ENCODE results near the gene IKZF1. TPM values are rescaled to one million over a fixed set of nuclear protein-coding genes. Genes with fewer than 3 reads are reported as not detected.

Gene IKZF1
- total and polyA plus RNA-seq, 9 of the 15 experiments (the other 6 are each of a cell fraction or from before 2014, with no cell fraction given): 12.6 to 85.3 (median 44.7) TPM

DNA sequence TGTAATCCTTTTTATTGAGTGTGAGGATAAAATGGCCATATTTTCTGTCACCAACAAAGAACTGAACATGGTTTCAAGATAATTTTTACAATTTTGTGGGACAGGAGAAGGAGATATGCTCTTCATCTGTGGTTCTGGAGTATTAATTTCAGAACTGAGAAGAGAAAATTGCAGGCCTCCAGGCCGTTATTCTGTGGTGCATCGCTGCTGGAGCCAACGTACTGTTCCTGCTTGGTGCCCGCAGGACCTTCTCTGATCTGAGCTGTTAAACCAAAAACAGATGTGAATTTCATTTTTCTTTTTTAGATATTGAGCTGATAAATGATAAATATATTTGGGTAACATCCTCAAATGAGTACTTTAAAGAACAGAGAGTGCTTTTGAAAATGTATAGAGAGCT is 63.9 kb downstream of the IKZF1 start:
- H3K27me3 ChIP-seq (ENCODE audit: control insufficient read depth in 2 of 2, insufficient read depth in 2 of 2, low read length in 2 of 2): no peaks in the 10 kb centered on the region

More for the DNA sequence above, 63.9 kb downstream of the IKZF1 start:
- no peak overlapping the region for H3K9ac ChIP-seq (ENCODE audit: insufficient read depth in 1 of 2, low read depth in 2 of 2, low read length in 2 of 2)
- no peak overlapping the region for H3K27ac ChIP-seq (ENCODE audit: extremely low read depth, low read depth, low read length)
- H3K4me2 ChIP-seq (ENCODE audit: insufficient read depth, low read length): no peak overlapping the region
- in situ Hi-C loops (cut with MboI): no loop called here
- peaks cover 90% of the 10 kb centered on the region for H3K36me3 ChIP-seq (ENCODE audit: control insufficient read depth, insufficient read depth, low read length)
- POLR2A ChIA-PET: interaction anchor here (0.7 to 1.2 kb wide), 2 partner anchors 12 to 387 kb away, joined by 4 to 5 read pairs; no protein-coding TSS in a partner anchor
- peaks cover 3% of the 10 kb centered on the region for H3K9me3 ChIP-seq (replicated peaks; ENCODE audit: control insufficient read depth, insufficient read depth, low read depth, low read length)
- TF ChIP-seq, protein P1, sequence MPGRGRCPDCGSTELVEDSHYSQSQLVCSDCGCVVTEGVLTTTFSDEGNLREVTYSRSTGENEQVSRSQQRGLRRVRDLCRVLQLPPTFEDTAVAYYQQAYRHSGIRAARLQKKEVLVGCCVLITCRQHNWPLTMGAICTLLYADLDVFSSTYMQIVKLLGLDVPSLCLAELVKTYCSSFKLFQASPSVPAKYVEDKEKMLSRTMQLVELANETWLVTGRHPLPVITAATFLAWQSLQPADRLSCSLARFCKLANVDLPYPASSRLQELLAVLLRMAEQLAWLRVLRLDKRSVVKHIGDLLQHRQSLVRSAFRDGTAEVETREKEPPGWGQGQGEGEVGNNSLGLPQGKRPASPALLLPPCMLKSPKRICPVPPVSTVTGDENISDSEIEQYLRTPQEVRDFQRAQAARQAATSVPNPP (IDR thresholded peaks at IDR 0.05; ENCODE audit: borderline replicate concordance, insufficient read depth, insufficient read length): no peak
- no peak for TF ChIP-seq RNF2 (IDR thresholded peaks at IDR 0.05)
- TF ChIP-seq ZNF324 (CRISPR knock-in tag; IDR thresholded peaks at IDR 0.05): no peak
- no peak for TF ChIP-seq HDGF (IDR thresholded peaks at IDR 0.05)
- no peak for TF ChIP-seq ARID2 (IDR thresholded peaks at IDR 0.05)
- TF ChIP-seq RBM14 (IDR thresholded peaks at IDR 0.05; ENCODE audit: borderline replicate concordance, insufficient read depth, low read depth, low read length): no peak
- FAIRE-seq (no peak), ATAC-seq (no peak), DNase-seq (ENCODE audit: extremely low read depth in 1 of 4, low spot score in 3 of 4) (no peak)
- BruUV-seq (replicated peaks): no TSS peak
- H3K4me1 ChIP-seq (replicated peaks in 1 of 2; ENCODE audit: control insufficient read depth in 2 of 2, insufficient read depth in 2 of 2, low read length in 2 of 2): peaks cover 0 to 2% of the 10 kb centered on the region in 2 experiments; a peak in 1 of 5 replicates
- whole genome bisulfite sequencing (ENCODE audit: insufficient coverage, low coverage, missing lambda C conversion rate): 95% methylated on average over 4 of the region's 4 CpGs
- intact Hi-C loops (cut with micrococcal nuclease): loop anchor here (5.0 kb wide), 3 partner anchors 49 to 226 kb away; no protein-coding TSS in a partner anchor
- H4K20me1 ChIP-seq (replicated peaks; ENCODE audit: control insufficient read depth, insufficient read depth, low read length): no peaks in the 10 kb centered on the region
- peaks cover 28% of the 10 kb centered on the region; the same call in 2 of the 3 replicates for H3K79me2 ChIP-seq (ENCODE audit: control insufficient read depth, insufficient read depth, low read length)
- no peak overlapping the region for H2AFZ ChIP-seq (ENCODE audit: low read depth, low read length)
- H3K9me1 ChIP-seq (ENCODE audit: control insufficient read depth, insufficient read depth, low read length): no peaks in the 10 kb centered on the region
- CTCF ChIA-PET (ENCODE audit: low intra/inter-chr PET ratio): interaction anchor here (1.8 to 4.7 kb wide), 5 partner anchors 138 to 276 kb away, joined by 6 to 62 read pairs (median 9); partner anchors contain the start of gene ZPBP
- H3K4me3 ChIP-seq: no peak overlapping the region
